Liver (tissue), 9 donors: ENCODE results near the gene TPH1. TPM values are rescaled to one million over a fixed set of nuclear protein-coding genes. Genes with fewer than 3 reads are reported as not detected.

Source experiments
- DNase-seq: peaks from one replicate; pipeline ENCODE4 v3.0.0-alpha.2; 2017; ENCODE audit warnings: low spot score
- H3K27ac ChIP-seq, 2 donors: one replicate each; pipeline ENCODE4 v1.7.0; 2013; ENCODE audit warnings: inconsistent platforms in 2 of 2, low read length in 2 of 2, control low read depth in 1 of 2, low read depth in 1 of 2, mild to moderate bottlenecking in 1 of 2
- H3K27me3 ChIP-seq, 4 donors: one replicate each; pipeline versions ENCODE4 v1.6.1 to v1.7.0; 2013; ENCODE audit warnings: low read length in 3 of 4, inconsistent platforms in 1 of 4, mild to moderate bottlenecking in 1 of 4, moderate library complexity in 1 of 4; ENCODE audit not compliant: control insufficient read depth in 4 of 4, insufficient read depth in 4 of 4
- H3K36me3 ChIP-seq, 4 donors: one replicate each; pipeline versions ENCODE4 v1.6.1 to v1.7.0; 2013; ENCODE audit warnings: low read length in 3 of 4, mild to moderate bottlenecking in 3 of 4, low read depth in 1 of 4, moderate library complexity in 1 of 4; ENCODE audit not compliant: control insufficient read depth in 4 of 4, insufficient read depth in 3 of 4
- H3K4me1 ChIP-seq, 4 donors: one replicate each; pipeline versions ENCODE4 v1.6.1 to v1.7.0; 2013; ENCODE audit warnings: low read length in 3 of 4, mild to moderate bottlenecking in 3 of 4, moderate library complexity in 1 of 4; ENCODE audit not compliant: control insufficient read depth in 4 of 4, insufficient read depth in 4 of 4
- H3K4me3 ChIP-seq, 3 donors: one replicate each; pipeline versions ENCODE4 v1.6.1 to v1.7.0; 2013; ENCODE audit warnings: low read length in 3 of 3, control low read depth in 1 of 3, low read depth in 1 of 3, mild to moderate bottlenecking in 1 of 3
- H3K9ac ChIP-seq, 2 donors: one replicate each; pipeline ENCODE4 v1.7.0; 2013; ENCODE audit warnings: low read length in 2 of 2, mild to moderate bottlenecking in 2 of 2, moderate library complexity in 2 of 2, control low read depth in 1 of 2, low read depth in 1 of 2
- H3K9me3 ChIP-seq, 4 donors: one replicate each; pipeline versions ENCODE4 v1.6.1 to v1.7.0; 2013; ENCODE audit warnings: low read length in 3 of 4; ENCODE audit not compliant: control insufficient read depth in 4 of 4
- ATF3 ChIP-seq: IDR thresholded peaks from 2 replicates; pipeline ENCODE4 v1.6.1; 2016; ENCODE audit warnings: antibody characterized with exemption
- EGR1 ChIP-seq, 2 donors: IDR thresholded peaks; 2 replicates each; pipeline ENCODE4 v1.6.1; 2016 to 2018; ENCODE audit warnings: antibody characterized with exemption in 2 of 2, low read depth in 2 of 2
- FOXA1 ChIP-seq: IDR thresholded peaks from 2 replicates; pipeline ENCODE4 v1.6.1; 2016; ENCODE audit warnings: antibody characterized with exemption
- GABPA ChIP-seq, 2 donors: IDR thresholded peaks in 1 of 2; conservative IDR thresholded peaks in 1 of 2; 2 replicates each; pipeline ENCODE4 v1.6.1; 2016; ENCODE audit warnings: antibody characterized with exemption in 2 of 2, mild to moderate bottlenecking in 1 of 2, moderate library complexity in 1 of 2
- HNF4G ChIP-seq: IDR thresholded peaks from 2 replicates; pipeline ENCODE4 v1.6.1; 2016; ENCODE audit warnings: antibody characterized with exemption
- JUND ChIP-seq, 2 donors: IDR thresholded peaks; 2 replicates each; pipeline ENCODE4 v1.6.1; 2016; ENCODE audit warnings: antibody characterized with exemption in 2 of 2
- NR2F2 ChIP-seq: IDR thresholded peaks from 2 replicates; pipeline ENCODE4 v1.6.1; 2016; ENCODE audit warnings: antibody characterized with exemption
- REST ChIP-seq: IDR thresholded peaks from 2 replicates; pipeline ENCODE4 v1.6.1; 2016; ENCODE audit warnings: antibody characterized with exemption, mild to moderate bottlenecking
- RXRA ChIP-seq, 2 donors: IDR thresholded peaks; 2 replicates each; pipeline ENCODE4 v1.6.1; 2017 to 2018; ENCODE audit warnings: antibody characterized with exemption in 2 of 2, mild to moderate bottlenecking in 1 of 2
- YY1 ChIP-seq: IDR thresholded peaks from 2 replicates; pipeline ENCODE4 v1.6.1; 2016; ENCODE audit warnings: antibody characterized with exemption, mild to moderate bottlenecking
- WGBS: extraction: QIAGEN DNeasy Blood & Tissue Kit; methylation state at CpG from one replicate; pipeline ENCODE4 v1.1.7; 2013; 5-methylcytosine and 5-hydroxymethylcytosine counted together
- polyA plus RNA-seq, 2 donors: library from polyadenylated mRNA; stranded (reverse) in 1 of 2; unstranded in 1 of 2; fragments of 200-250 nt in 1 of 2; fragments of >200 nt in 1 of 2; fragmentation: Nextera tagmentation in 1 of 2; extraction: Ambion mirVana in 1 of 2; gene quantifications; one replicate each; pipeline versions ENCODE4 v1.2.1 to v1.2.3, GENCODE V29; 2013 to 2015
- total RNA-seq, 2 donors: library from RNA; depleted of rRNA; stranded (reverse); fragments of >200 nt; gene quantifications; one replicate each; pipeline ENCODE4 v1.2.3, GENCODE V29; 2014
- TF ChIP-seq, protein P1 (sequence below): IDR thresholded peaks from 2 replicates; pipeline ENCODE4 v1.6.1; 2016; ENCODE audit warnings: antibody characterized with exemption
- donor health status: healthy.
- donor health status: healthy.
- donor health status: healthy.
- donor health status: healthy.
- donor health status: healthy.

Gene TPH1
- total and polyA plus RNA-seq, 4 donors = 0.01 to 0.19 (median 0.10) TPM

- no peaks in the 10 kb centered on the region for H3K4me1 ChIP-seq
Observed at GRCh38 chr11:18027475-18027874, 18.6 kb downstream of the TPH1 start.

DNA sequence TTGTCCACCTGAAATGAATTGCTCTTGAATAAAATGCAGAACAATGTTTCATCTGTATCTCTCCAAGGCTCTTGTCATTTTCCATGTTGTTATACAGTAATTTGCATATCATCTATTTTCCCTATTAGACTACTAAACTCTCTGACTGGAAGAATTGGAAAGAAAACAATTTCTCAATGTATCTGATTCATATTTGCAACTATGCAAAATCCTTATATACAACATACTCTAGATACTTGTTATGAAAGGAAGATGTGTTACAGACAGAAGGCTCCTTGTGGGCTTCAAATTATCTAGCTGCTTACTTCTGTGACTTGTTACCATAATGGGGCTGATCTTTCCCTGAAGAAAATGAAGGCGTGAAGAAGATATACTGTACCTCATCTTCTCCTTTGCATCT, 23.6 kb downstream of the TPH1 start:
- Histone ChIP-seq H3K4me1 (no peaks in the 10 kb centered on the region), H3K9ac (no peak overlapping the region), H3K27me3 (no peaks in the 10 kb centered on the region), H3K4me3 (no peak overlapping the region), H3K9me3 (no peaks in the 10 kb centered on the region), H3K36me3 (no peaks in the 10 kb centered on the region), H3K27ac (no peak overlapping the region)
- no peak for DNase-seq
- 96% methylated on average over 1 of the region's 1 CpG for WGBS
- TF ChIP-seq GABPA (IDR thresholded peaks at IDR 0.05 in 1 of 2, conservative IDR thresholded peaks at IDR 0.05 in 1 of 2) (no peak), NR2F2 (no peak), REST (no peak), FOXA1 (no peak), JUND (IDR thresholded peaks at IDR 0.05) (no peak)

More at GRCh38 chr11:18027475-18027874, 18.6 kb downstream of the TPH1 start:
- no peak for DNase-seq
- WGBS = 88% methylated on average over 2 of the region's 2 CpGs
- H3K36me3 ChIP-seq = no peaks in the 10 kb centered on the region
- no peak overlapping the region for H3K27ac ChIP-seq
- TF ChIP-seq YY1 (no peak), EGR1 (IDR thresholded peaks at IDR 0.05; ENCODE audit: low read depth in 2 of 2) (no peak), HNF4G (no peak), ATF3 (no peak), RXRA (IDR thresholded peaks at IDR 0.05) (no peak), FOXA1 (no peak), REST (no peak), GABPA (IDR thresholded peaks at IDR 0.05 in 1 of 2, conservative IDR thresholded peaks at IDR 0.05 in 1 of 2) (no peak)
- TF ChIP-seq, protein P1, sequence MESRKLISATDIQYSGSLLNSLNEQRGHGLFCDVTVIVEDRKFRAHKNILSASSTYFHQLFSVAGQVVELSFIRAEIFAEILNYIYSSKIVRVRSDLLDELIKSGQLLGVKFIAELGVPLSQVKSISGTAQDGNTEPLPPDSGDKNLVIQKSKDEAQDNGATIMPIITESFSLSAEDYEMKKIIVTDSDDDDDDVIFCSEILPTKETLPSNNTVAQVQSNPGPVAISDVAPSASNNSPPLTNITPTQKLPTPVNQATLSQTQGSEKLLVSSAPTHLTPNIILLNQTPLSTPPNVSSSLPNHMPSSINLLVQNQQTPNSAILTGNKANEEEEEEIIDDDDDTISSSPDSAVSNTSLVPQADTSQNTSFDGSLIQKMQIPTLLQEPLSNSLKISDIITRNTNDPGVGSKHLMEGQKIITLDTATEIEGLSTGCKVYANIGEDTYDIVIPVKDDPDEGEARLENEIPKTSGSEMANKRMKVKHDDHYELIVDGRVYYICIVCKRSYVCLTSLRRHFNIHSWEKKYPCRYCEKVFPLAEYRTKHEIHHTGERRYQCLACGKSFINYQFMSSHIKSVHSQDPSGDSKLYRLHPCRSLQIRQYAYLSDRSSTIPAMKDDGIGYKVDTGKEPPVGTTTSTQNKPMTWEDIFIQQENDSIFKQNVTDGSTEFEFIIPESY = no peak
- H3K4me3 ChIP-seq = no peak overlapping the region
- no peaks in the 10 kb centered on the region for H3K9me3 ChIP-seq
- no peaks in the 10 kb centered on the region for H3K27me3 ChIP-seq
- no peak overlapping the region for H3K9ac ChIP-seq
